HEK293 (cell line): Measurements from ENCODE around the gene MC1R.

Experiments used
- CTCF ChIP-seq: fragments of 450-650 bp; formaldehyde crosslinking; IDR thresholded peaks from 2 replicates; pipeline ENCODE4 v1.5.1; 2016; ENCODE audit warnings: missing biosample characterization, missing genetic modification characterization
- KLF8 ChIP-seq: fragments of 450-650 bp; formaldehyde crosslinking; IDR thresholded peaks from 2 replicates; pipeline ENCODE4 v1.5.1; 2016; ENCODE audit warnings: missing biosample characterization, missing genetic modification characterization
- ZNF174 ChIP-seq: fragments of 450-650 bp; formaldehyde crosslinking; IDR thresholded peaks from 2 replicates; pipeline ENCODE4 v1.5.0; 2017; ENCODE audit warnings: missing biosample characterization, mild to moderate bottlenecking, missing genetic modification characterization
- ZNF24 ChIP-seq: fragments of 450-650 bp; formaldehyde crosslinking; IDR thresholded peaks from 2 replicates; pipeline ENCODE4 v1.5.1; 2016; ENCODE audit warnings: missing biosample characterization, missing genetic modification characterization
- ZNF645 ChIP-seq: fragments of 450-650 bp; formaldehyde crosslinking; IDR thresholded peaks from 2 replicates; pipeline ENCODE4; 2016; ENCODE audit warnings: missing biosample characterization, missing genetic modification characterization
- ZXDB ChIP-seq: fragments of 450-650 bp; formaldehyde crosslinking; IDR thresholded peaks from 2 replicates; pipeline ENCODE4 v1.5.1; 2016; ENCODE audit warnings: missing biosample characterization, missing genetic modification characterization

- TF ChIP-seq CTCF (no peak), ZXDB (tag by site-specific recombination) (no peak), ZNF24 (tag by site-specific recombination) (no peak), ZNF645 (tag by site-specific recombination) (no peak), KLF8 (no peak), ZNF174 (tag by site-specific recombination) (no peak)
These were observed 12.3 kb upstream of the MC1R start for GRCh38 chr16:89906140-89907025.
